ENCODE data around the gene SIRT1. TPM values are rescaled to one million over a fixed set of nuclear protein-coding genes. Genes with fewer than 3 reads are reported as not detected.

The SIRT1 gene
- total and polyA plus RNA-seq, 12 donors: 4.9 to 18.0 (median 13.5) TPM

GRCh38 chr10:67912331-67912946 lies 28.0 kb downstream of the SIRT1 start:
- Histone ChIP-seq H3K4me1 (no peaks in the 10 kb centered on the region), H3K4me3 (no peak overlapping the region), H3K36me3 (peaks cover 0 to 100% (median 58%) of the 10 kb centered on the region in 9 donors), H3K9me3 (no peaks in the 10 kb centered on the region), H3K27me3 (no peaks in the 10 kb centered on the region), H3K27ac (no peak overlapping the region)
- intact Hi-C loops (cut with DNase I): no loop called here
- 83 to 89% methylated on average over 2 of the region's 2 CpGs for WGBS, 2 donors
- no peak for ATAC-seq
- DNase-seq: no peak
- no peak for TF ChIP-seq CTCF (IDR thresholded peaks at IDR 0.05)

- H3K4me3 ChIP-seq: no peak overlapping the region
- ATAC-seq (no peak), DNase-seq (no peak)
- no peak overlapping the region for H3K27ac ChIP-seq
- H3K4me1 ChIP-seq: no peaks in the 10 kb centered on the region
- intact Hi-C loops (cut with DNase I): no loop called here
- H3K36me3 ChIP-seq: peaks cover 0 to 98% (median 42%) of the 10 kb centered on the region in 9 donors
- WGBS, 2 donors: 95% methylated on average over 8 of the region's 8 CpGs
- no peaks in the 10 kb centered on the region for H3K9me3 ChIP-seq
- TF ChIP-seq CTCF (IDR thresholded peaks at IDR 0.05): no peak
- no peaks in the 10 kb centered on the region for H3K27me3 ChIP-seq
Observed at GRCh38 chr10:67914777-67915340, 30.4 kb downstream of the SIRT1 start.

- no peaks in the 10 kb centered on the region for H3K4me1 ChIP-seq
- peaks cover 0 to 100% (median 24%) of the 10 kb centered on the region in 9 donors for H3K36me3 ChIP-seq
- H3K9me3 ChIP-seq: no peaks in the 10 kb centered on the region
- 93% methylated on average over 2 of the region's 2 CpGs for WGBS, 2 donors
- no peak overlapping the region for H3K27ac ChIP-seq
- intact Hi-C loops (cut with DNase I): no loop called here
- TF ChIP-seq CTCF (IDR thresholded peaks at IDR 0.05): no peak
- DNase-seq: no peak
- no peaks in the 10 kb centered on the region for H3K27me3 ChIP-seq
- no peak for ATAC-seq
- H3K4me3 ChIP-seq: no peak overlapping the region
Observed at GRCh38 chr10:67917169-67917568, 32.7 kb downstream of the SIRT1 start.

- no peak overlapping the region for H3K4me3 ChIP-seq
- H3K9me3 ChIP-seq: no peaks in the 10 kb centered on the region
- H3K36me3 ChIP-seq: peaks cover 0 to 99% (median 21%) of the 10 kb centered on the region in 9 donors
- no peak for DNase-seq
- no peaks in the 10 kb centered on the region for H3K4me1 ChIP-seq
- H3K27me3 ChIP-seq: no peaks in the 10 kb centered on the region
- intact Hi-C loops (cut with DNase I): no loop called here
- TF ChIP-seq CTCF (IDR thresholded peaks at IDR 0.05): no peak
- no peak for ATAC-seq
- H3K27ac ChIP-seq: no peak overlapping the region
- 85 to 86% methylated on average over 1 of the region's 1 CpG for WGBS, 2 donors
Observed at GRCh38 chr10:67917679-67918078, 33.2 kb downstream of the SIRT1 start.
